Astrocyte of the spinal cord (primary cell): ENCODE measurements around the gene PPAT.

Experiments
- DNase-seq: peaks from one replicate; pipeline ENCODE4 v3.0.0; 2011; ENCODE audit warnings: low read depth, low spot score
- H3K4me3 ChIP-seq: 2 replicates; pipeline ENCODE4 v1.5.1; 2011; ENCODE audit warnings: low read depth, mild to moderate bottlenecking, low read length, moderate library complexity
- CTCF ChIP-seq: IDR thresholded peaks from 2 replicates; pipeline ENCODE4 v1.5.1; 2012; ENCODE audit warnings: low read depth, mild to moderate bottlenecking, low read length, inconsistent platforms
- in situ Hi-C: cut with HindIII; loops from 2 replicates; pipeline ENCODE4 v1.10.0; 2017; ENCODE audit warnings: low sequenced_read_pairs

PPAT gene

GRCh38 chr4:56345458-56345857, 90.0 kb downstream of the PPAT start:
- no peak for TF ChIP-seq CTCF
- no peak overlapping the region for H3K4me3 ChIP-seq
- in situ Hi-C loops: no loop called here
- no peak for DNase-seq
